Muscle of back (tissue), 11 donors: ENCODE data around the gene XYLT1. TPM values are rescaled to one million over a fixed set of nuclear protein-coding genes. Genes with fewer than 3 reads are reported as not detected.
A peak's percentile ranks its signal among the peaks of the same experiment; 100 is the strongest.
"Not testable (repeated sequence)": the region's sequence is repeated elsewhere in the genome, so short reads cannot be mapped to it uniquely, and the experiment has no call there.

ENCODE experiments used
- DNase-seq, 3 donors: peaks; one replicate each; pipeline versions ENCODE4 v3.0.0 to v3.0.0-alpha.2; 2013
- polyA plus RNA-seq, 10 donors: library from polyadenylated mRNA; unstranded; fragments of 120-200 nt; gene quantifications; one replicate each; pipeline ENCODE4 v1.2.1, GENCODE V29; 2013; ENCODE audit not compliant: insufficient read length in 10 of 10

The XYLT1 gene
- polyA plus RNA-seq, 10 donors = 3.9 to 8.5 (median 6.4) TPM

- not testable (repeated sequence) for DNase-seq
Observed at GRCh38 chr16:17335406-17335805, 135.4 kb downstream of the XYLT1 start.

- no peak for DNase-seq
Observed at GRCh38 chr16:17334096-17334495, 136.7 kb downstream of the XYLT1 start.

- peak in 1 of 3 donors; percentile 67 for DNase-seq
Observed at GRCh38 chr16:17333229-17333628, 137.5 kb downstream of the XYLT1 start.

- no peak for DNase-seq
Observed at GRCh38 chr16:17331991-17332390, 138.8 kb downstream of the XYLT1 start.

- peak in 1 of 3 donors; percentile 69 for DNase-seq
Observed at GRCh38 chr16:17331071-17331607, 139.6 kb downstream of the XYLT1 start.

- no peak for DNase-seq
Observed at GRCh38 chr16:17330044-17330443, 140.7 kb downstream of the XYLT1 start.

- no peak for DNase-seq
Observed at GRCh38 chr16:17329391-17329790, 141.4 kb downstream of the XYLT1 start.

GRCh38 chr16:17328932-17329331 is 141.8 kb downstream of the XYLT1 start:
- DNase-seq = peak in 2 of 3 donors; percentile 78 to 85

- DNase-seq = peak in 1 of 3 donors; percentile 59
Observed at GRCh38 chr16:17327664-17328335, 143.0 kb downstream of the XYLT1 start.

GRCh38 chr16:17325476-17326143 is 145.2 kb downstream of the XYLT1 start:
- DNase-seq = no peak

GRCh38 chr16:17324451-17324850 is 146.3 kb downstream of the XYLT1 start:
- DNase-seq = no peak

- DNase-seq = no peak
Observed at GRCh38 chr16:17323171-17323570, 147.6 kb downstream of the XYLT1 start.

- DNase-seq = no peak
Observed at GRCh38 chr16:17321824-17322223, 148.9 kb downstream of the XYLT1 start.

GRCh38 chr16:17320009-17320408 is 150.8 kb downstream of the XYLT1 start:
- DNase-seq = no peak

- DNase-seq = no peak
Observed at GRCh38 chr16:17318238-17318637, 152.5 kb downstream of the XYLT1 start.

GRCh38 chr16:17316005-17316404 is 154.8 kb downstream of the XYLT1 start:
- no peak for DNase-seq

GRCh38 chr16:17313793-17314547 is 156.8 kb downstream of the XYLT1 start:
- DNase-seq = no peak

GRCh38 chr16:17313085-17313611 is 157.6 kb downstream of the XYLT1 start:
- DNase-seq = peak; percentile 62 to 89 (median 75)

GRCh38 chr16:17312094-17312710 is 158.6 kb downstream of the XYLT1 start:
- DNase-seq = no peak

GRCh38 chr16:17311333-17312093 is 159.2 kb downstream of the XYLT1 start:
- no peak for DNase-seq

- DNase-seq = no peak
Observed at GRCh38 chr16:17309510-17309909, 161.2 kb downstream of the XYLT1 start.
